NCI-H2196 (cell line): ENCODE data around the gene ZNF223.

ENCODE experiments used
- DNase-seq: peaks from one replicate; lab custom pipeline; 2025; ENCODE audit not compliant: unreplicated experiment; lab: John Stamatoyannopoulos, UW

ZNF223 gene

DNA sequence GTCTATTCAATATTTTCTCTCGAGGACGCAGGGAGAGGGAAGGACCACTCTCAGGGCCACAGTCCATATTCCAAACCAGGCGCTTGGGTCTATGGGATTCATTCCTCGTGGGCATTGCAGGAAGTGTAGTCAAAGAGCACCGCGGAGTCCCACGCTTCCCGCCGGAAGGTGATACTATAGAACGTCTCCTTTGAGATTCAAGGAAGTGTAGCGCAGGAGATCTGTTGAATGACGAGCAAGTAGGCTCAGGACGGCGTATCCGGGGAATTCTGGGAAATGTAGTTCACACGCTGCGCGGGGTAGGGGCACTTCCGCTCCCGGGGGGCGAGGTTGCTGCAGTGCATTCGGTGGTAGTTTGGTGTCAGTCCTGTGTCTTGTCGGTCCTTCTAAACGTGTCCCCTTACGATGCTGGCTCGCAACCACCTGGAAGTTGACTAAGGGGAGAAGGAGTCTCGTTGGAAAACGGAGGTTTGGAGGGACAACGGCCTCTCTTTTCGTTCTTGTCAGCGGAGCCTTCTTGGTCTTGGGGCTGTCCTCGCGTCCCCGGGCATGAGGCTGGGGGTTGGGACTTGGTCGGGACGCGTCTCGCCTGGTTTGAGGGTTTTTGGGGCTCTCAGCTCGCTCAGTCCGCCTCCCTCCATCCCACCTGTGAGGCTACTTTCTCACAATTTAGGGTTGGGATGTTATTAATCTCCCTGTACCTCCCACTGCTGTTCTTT lies 20.1 kb downstream of the ZNF223 start, which contains the start of gene ZNF284:
Gene ZNF284 (plus strand): TSS at position 336 of the 719 bp plus-strand sequence. CDS start 4,231 bp downstream, outside the sequence.
- DNase-seq = peak; percentile 90

DNA sequence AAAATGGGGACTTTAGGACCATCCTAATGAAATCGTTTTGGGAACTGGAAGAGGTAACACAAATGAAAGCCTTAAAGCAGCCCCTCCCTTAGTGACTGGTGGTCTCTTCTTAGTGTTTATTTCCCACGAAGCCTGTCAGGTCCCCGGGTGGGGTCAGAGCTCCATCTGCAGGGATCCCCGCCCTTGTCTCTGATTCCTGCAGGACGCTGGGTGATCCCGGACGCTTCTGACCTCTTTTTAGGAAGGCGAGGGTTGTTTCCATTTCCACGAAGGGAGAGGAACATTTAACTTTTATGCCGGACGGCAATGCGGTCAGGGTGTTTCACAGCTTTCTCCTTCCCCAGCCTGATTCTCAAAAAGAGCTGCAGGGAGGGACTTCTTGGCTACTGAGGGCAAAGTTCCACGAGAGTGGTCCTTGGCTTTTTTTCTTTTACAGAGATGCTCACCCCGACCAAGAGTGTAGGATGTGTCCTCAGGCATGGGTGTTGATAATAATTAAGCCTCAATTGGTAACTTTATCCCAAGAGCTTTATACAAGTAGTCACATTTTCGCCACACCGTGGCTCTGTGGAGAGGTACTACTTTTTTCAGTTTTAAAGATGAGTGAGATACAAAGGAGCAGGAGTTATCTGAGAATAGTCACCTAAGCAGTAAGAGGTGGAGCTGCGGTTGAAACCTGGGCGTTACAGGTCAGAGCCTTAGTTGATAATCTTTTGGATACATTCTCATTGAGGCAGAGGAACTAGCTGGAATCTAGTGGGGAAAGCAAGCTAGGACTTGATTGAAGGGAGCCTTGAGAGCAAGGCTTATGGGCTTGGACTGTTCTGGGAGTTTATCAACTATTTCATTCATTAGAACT lies 20.9 kb downstream of the ZNF223 start:
- DNase-seq = no peak

DNA sequence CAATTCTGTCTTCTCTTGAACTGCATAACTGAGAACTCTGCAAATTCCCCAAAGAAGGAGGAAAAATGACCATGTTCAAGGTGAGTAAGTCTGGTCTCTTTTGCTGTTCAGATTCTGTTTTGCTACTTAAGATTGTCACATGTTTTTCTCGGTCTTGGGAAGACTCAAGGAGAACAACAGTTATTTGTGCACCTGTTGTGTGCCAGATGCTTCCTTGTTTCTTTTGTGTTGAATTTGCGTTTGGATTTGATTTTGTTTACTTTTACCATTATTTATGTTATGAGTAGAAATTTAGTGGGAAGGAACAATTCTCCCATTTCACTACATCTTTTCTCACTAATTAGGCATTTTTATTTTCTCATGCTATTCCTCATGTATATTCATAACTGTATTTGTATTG lies 24.5 kb downstream of the ZNF223 start:
- no peak for DNase-seq

GRCh38 chr19:44092108-44092507 lies 40.3 kb downstream of the ZNF223 start:
- DNase-seq = no peak

- peak; percentile 90 for DNase-seq
These were observed 42.3 kb downstream of the ZNF223 start, which contains the start of gene ZNF224 for GRCh38 chr19:44093931-44094765. TSS of gene ZNF224 (plus strand) at chr19:44094361. CDS start at chr19:44097874, 3,513 bp downstream.

- DNase-seq = no peak
These were observed 55.9 kb downstream of the ZNF223 start for GRCh38 chr19:44107751-44108150.

GRCh38 chr19:44109458-44109857 lies 57.6 kb downstream of the ZNF223 start:
- DNase-seq = no peak

DNA sequence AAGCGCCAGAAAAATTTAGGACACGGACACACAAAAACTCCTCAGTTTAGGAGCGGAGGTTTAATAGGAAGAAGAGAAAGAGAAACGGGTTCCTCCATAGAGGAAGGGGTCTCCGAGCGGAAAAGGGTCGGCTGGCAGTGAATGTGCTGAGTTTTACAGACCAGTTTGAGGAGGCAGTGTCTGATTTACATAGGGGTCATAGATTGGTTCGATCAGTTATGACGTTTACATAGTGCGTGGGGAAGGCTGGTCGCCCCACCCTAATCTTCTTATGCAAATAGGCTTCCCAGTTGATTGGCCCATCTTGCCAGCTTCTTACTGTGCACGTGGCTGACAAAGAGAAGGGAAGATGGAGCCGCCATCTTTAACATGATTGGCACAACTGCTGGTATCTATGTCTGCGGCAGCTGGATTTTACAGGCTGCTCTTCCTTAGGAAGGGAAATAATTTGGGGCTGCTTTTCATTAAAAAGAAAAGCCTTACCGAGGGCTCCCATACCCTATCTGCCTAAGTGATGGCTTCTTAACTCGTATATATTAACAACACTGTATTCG lies 60.2 kb downstream of the ZNF223 start:
- DNase-seq = no peak

DNA sequence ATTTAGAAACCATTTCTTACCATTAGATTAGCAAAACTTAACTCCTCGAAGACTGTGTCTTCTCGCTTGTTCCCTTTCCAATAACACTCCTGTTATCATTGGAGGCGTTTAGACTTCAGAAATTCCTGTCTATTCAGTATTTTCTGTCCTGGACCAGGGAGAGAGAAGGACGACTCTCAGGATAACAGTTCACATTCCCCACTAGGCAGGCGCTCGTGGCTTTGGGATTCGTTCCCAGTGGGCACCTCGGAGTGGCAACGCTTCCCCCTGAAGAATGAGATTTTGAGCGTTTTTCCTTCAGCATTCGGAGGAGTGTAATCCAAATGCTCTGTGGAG lies 60.9 kb downstream of the ZNF223 start:
- no peak for DNase-seq

DNA sequence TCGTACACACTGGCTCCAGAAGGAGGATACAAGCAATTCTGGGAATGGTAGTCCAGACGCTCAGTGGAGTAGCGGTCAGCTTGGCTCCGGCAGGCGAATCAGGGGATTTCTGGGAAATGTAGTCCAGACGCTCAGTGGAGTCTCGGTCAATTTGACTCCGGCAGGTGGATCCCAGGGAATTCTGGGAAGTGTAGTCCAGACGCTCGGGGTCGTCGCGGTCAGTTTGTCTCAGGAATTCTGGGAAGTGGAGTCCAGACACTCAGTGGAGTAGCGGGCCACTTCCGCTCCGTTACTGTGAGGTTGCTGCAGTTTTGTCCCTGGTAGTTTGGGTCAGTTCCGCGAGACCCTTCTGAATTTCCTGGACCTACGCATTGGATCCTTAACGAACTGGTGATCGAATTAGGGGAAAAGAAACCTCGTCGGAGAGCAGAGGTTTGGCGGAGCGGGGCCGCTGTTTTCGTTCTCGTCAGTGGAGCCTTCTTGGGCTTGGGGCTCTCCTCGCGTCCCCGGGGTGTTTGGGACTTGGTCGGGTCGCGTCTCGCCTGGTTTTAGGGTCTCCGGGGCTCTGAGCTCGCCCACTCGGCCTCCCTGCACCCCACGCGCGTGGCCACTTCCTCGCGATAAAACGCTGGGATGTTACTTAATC lies 61.4 kb downstream of the ZNF223 start, which contains the start of gene ZNF225:
Gene ZNF225 (plus strand): TSS at position 262 of the 646 bp plus-strand sequence. CDS start 2,429 bp downstream, outside the sequence.
- DNase-seq = peak; percentile 98

DNA sequence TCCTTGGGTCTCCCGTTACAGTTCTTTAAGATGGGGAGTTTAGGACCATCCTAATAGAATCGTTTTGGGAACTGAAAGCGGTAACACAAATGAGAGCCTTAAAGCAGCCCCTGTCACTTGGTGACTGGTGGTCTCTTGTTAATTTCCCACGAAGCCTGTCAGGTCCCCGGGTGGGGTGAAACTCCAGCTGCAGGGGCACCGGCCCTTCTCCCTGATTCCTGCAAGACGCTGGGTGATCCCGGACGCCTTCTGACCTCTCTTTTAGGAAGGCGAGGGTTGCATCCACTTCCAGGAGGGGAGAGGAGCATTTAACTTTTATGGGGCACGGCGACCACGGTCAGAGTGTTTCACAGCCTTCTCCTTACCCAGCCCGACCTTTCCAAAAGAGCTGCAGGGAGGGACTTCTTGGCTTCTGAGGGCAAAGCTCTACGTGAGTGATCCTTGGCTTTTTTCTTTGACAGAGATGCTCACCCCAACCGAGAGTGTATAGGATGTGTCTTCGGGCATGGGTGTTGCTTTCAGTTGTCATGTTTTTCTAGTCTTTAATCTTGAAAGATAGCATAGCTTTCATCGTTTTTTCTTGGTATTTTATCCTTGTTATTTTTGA lies 62.1 kb downstream of the ZNF223 start:
- no peak for DNase-seq
